GM06990 (cell line): ENCODE data around the gene CISD1.
A peak's percentile ranks its signal among the peaks of the same experiment; 100 is the strongest.

ENCODE experiments used
- DNase-seq: peaks from one replicate; pipeline ENCODE4 v3.0.0-alpha.2; 2011; ENCODE audit not compliant: insufficient read length; ENCODE audit errors: extremely low read depth
- H3K27me3 ChIP-seq: replicated peaks from 2 replicates; pipeline ENCODE4 v1.6.0; 2011; ENCODE audit warnings: low read length; ENCODE audit not compliant: control insufficient read depth, insufficient read depth
- H3K36me3 ChIP-seq: 2 replicates; pipeline ENCODE4 v1.5.1; 2011; ENCODE audit warnings: low read length; ENCODE audit not compliant: control insufficient read depth, insufficient read depth
- H3K4me3 ChIP-seq: replicated peaks from 2 replicates; pipeline ENCODE4 v1.5.1; 2011; ENCODE audit warnings: low read depth, mild to moderate bottlenecking, control low read depth, low read length
- CTCF ChIP-seq: IDR thresholded peaks from 2 replicates; pipeline ENCODE4 v1.5.1; 2011; ENCODE audit warnings: low read length, control low read depth, mild to moderate bottlenecking, inconsistent platforms; ENCODE audit not compliant: insufficient read depth, poor library complexity, severe bottlenecking

Gene CISD1

DNA sequence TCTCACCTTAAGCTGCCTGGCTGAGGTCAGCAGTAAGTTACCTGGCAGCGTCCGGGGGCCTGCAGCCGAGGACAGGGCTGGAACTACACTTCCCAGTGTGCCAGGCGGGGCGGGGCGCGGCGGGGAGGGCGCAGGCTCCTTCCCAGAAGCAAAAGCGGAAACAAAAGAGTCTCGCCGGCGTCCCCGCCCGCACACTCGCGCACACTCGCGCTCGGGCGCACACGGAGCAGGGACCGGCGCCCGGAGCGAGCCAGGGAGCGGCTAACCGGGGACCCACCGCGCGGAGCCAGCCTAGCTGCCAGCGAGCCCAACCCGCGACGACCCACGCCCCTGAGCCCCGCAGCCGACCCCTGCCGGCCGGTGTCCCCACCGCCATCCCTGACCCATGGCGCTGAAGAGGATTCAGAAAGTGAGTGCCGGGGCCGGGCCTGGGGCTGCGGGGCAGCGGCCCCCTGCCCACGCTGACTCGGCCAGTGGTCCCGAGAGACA, 65.9 kb downstream of the CISD1 start, which contains the start of gene UBE2D1:
Gene UBE2D1 (plus strand): TSS at position 190 of the 489 bp plus-strand sequence. CDS start 196 bp downstream, at position 386.
- peak within 1 kb of the TSS; percentile 90 for H3K4me3 ChIP-seq
- DNase-seq = peak; percentile 88
- no peaks in the 10 kb centered on the region for H3K27me3 ChIP-seq
- no peak for TF ChIP-seq CTCF
- no peaks in the 10 kb centered on the region for H3K36me3 ChIP-seq

DNA sequence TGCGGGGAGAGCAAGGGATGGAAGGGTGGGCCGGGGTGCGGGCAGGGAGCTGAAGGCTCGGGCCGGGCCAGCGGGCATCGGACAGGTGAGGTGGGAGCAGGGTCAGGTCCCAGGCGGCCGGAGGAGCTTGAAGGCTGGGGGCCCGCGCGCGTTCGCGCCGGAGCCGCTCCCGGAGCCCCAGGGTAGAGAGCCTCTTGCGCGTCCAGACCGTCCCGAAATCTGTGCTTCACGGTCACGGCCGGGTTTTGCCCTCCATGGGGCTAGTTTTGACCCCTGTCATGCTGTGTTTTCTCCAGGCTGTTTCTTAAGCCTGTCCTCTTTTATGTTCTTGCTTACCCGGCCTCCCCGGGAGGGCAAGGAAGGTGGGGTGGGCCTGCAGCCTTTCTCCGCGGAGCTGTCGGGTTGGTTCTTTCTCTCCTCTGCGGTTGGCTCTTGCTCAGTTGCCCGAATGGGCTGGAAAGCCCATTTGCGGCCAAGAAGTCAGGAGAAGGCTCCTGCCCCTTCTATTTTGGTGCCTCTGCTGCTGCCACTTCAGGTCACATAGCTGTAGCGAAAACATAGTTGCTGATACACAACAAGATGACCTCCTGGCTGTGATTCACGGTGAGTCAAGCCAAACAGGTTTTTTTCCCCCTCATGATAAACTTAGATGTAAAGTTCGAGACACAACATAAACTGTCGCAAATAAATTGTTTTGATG, 66.5 kb downstream of the CISD1 start:
- H3K4me3 ChIP-seq = peak overlapping the region; percentile 90
- peak; percentile 58 for DNase-seq
- no peak for TF ChIP-seq CTCF
- no peaks in the 10 kb centered on the region for H3K36me3 ChIP-seq
- no peaks in the 10 kb centered on the region for H3K27me3 ChIP-seq

DNA sequence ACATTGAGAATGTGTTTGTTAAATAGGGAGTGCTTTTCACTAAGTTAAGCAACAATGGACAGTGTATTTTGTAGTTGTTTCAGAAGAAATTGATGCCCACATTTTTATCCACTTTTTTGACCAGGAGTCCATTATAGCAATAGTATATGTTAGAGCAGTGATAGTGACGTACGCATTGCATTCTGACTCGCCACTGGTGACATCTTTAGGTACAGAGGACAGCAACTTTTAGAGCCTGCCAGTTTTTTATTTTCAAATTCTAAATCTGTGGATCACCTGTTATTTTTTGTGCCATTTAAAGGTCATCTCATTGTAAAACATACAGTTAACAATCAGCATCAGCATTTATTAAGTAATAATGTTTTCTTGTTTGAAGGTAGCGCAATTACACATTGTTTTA, 67.3 kb downstream of the CISD1 start:
- no peak for DNase-seq
- Histone ChIP-seq H3K4me3 (peak overlapping the region; percentile 90), H3K27me3 (no peaks in the 10 kb centered on the region), H3K36me3 (no peaks in the 10 kb centered on the region)
- TF ChIP-seq CTCF = no peak
